IMR-90 (cell line): ENCODE measurements around the gene SPDYC. TPM values are rescaled to one million over a fixed set of nuclear protein-coding genes. Genes with fewer than 3 reads are reported as not detected.

Source experiments
- ATAC-seq: fragments of 200-7000 bp; cut with Tn5 transposase; 2 replicates; pipeline ENCODE4 v1.9.1; 2020; ENCODE audit warnings: low read depth, mild to moderate bottlenecking, moderate library complexity
- BruUV-seq: library from RNA; stranded (reverse); fragments of 400-500 nt; replicated peaks from 2 replicates; lab custom pipeline; 2021; lab: Mats Ljungman, UMichigan
- CTCF ChIA-PET: fragments of 300-600 bp; formaldehyde crosslinking; extraction: SDS; loops from one replicate; lab custom pipeline; 2021; ENCODE audit warnings: antibody characterized with exemption; lab: Yijun Ruan, JAX
- POLR2A ChIA-PET: fragments of 300-600 bp; sonication (Branson Sonifier 250); formaldehyde crosslinking; loops from one replicate; lab custom pipeline; 2022; ENCODE audit warnings: antibody characterized with exemption; ENCODE audit not compliant: unreplicated experiment; lab: Charles Lee
- DNase-seq: peaks from one replicate; pipeline ENCODE4 v3.0.0; 2013
- H2AFZ ChIP-seq: replicated peaks from 2 replicates; pipeline ENCODE3; 2013; ENCODE audit warnings: low read length, mild to moderate bottlenecking; ENCODE audit not compliant: poor library complexity
- H2AK5ac ChIP-seq: 2 replicates; pipeline ENCODE4 v1.6.1; 2013; ENCODE audit warnings: low read depth, low read length, inconsistent platforms
- H2AK9ac ChIP-seq: replicated peaks from 2 replicates; pipeline ENCODE3; 2013; ENCODE audit warnings: mild to moderate bottlenecking, low read depth, low read length, moderate library complexity; ENCODE audit not compliant: poor library complexity
- H2BK120ac ChIP-seq: 2 replicates; pipeline ENCODE4 v1.6.1; 2013; ENCODE audit warnings: low read depth, low read length, inconsistent platforms
- H2BK15ac ChIP-seq: 3 replicates; pipeline ENCODE4 v1.6.1; 2013; ENCODE audit warnings: low read depth, low read length, inconsistent platforms
- H2BK20ac ChIP-seq: 2 replicates; pipeline ENCODE4 v1.6.1; 2013; ENCODE audit warnings: low read depth, mild to moderate bottlenecking, inconsistent platforms, low read length, moderate library complexity
- H2BK5ac ChIP-seq: 2 replicates; pipeline ENCODE4 v1.6.1; 2013; ENCODE audit warnings: mild to moderate bottlenecking, low read depth, low read length, inconsistent platforms; ENCODE audit not compliant: poor library complexity, severe bottlenecking
- H3K14ac ChIP-seq: replicated peaks from 2 replicates; pipeline ENCODE4 v1.6.1; 2013; ENCODE audit warnings: low read depth, low read length, inconsistent platforms
- H3K18ac ChIP-seq: 2 replicates; pipeline ENCODE4 v1.6.1; 2013; ENCODE audit warnings: low read depth, low read length, control low read depth
- H3K23ac ChIP-seq: 2 replicates; pipeline ENCODE4 v1.6.1; 2013; ENCODE audit warnings: low read depth, low read length, inconsistent platforms
- H3K27ac ChIP-seq: 2 replicates; pipeline ENCODE4 v1.5.1; 2013; ENCODE audit warnings: mild to moderate bottlenecking, control low read depth, low read length; ENCODE audit not compliant: insufficient read depth
- H3K27me3 ChIP-seq: 2 replicates; pipeline ENCODE4 v1.6.1; 2013; ENCODE audit warnings: low read length; ENCODE audit not compliant: control insufficient read depth, insufficient read depth
- H3K36me3 ChIP-seq: 2 replicates; pipeline ENCODE4 v1.6.1; 2013; ENCODE audit warnings: low read length, mixed read lengths; ENCODE audit not compliant: control insufficient read depth, insufficient read depth
- H3K4ac ChIP-seq: 2 replicates; pipeline ENCODE4 v1.6.1; 2013; ENCODE audit warnings: low read depth, low read length, inconsistent platforms
- H3K4me1 ChIP-seq: 2 replicates; pipeline ENCODE4 v1.6.1; 2013; ENCODE audit warnings: low read length, mixed read lengths; ENCODE audit not compliant: control insufficient read depth, insufficient read depth
- H3K4me2 ChIP-seq: 2 replicates; pipeline ENCODE4 v1.6.1; 2013; ENCODE audit warnings: low read depth, mild to moderate bottlenecking, control low read depth, low read length, moderate library complexity
- H3K4me3 ChIP-seq: 2 replicates; pipeline ENCODE4 v1.5.1; 2013; ENCODE audit warnings: low read depth, mild to moderate bottlenecking, control low read depth, low read length, moderate library complexity; ENCODE audit not compliant: insufficient read depth
- H3K56ac ChIP-seq: 2 replicates; pipeline ENCODE4 v1.6.1; 2013; ENCODE audit warnings: low read length, inconsistent platforms; ENCODE audit not compliant: insufficient read depth; ENCODE audit errors: extremely low read depth
- H3K79me1 ChIP-seq, 2 experiments: 2 replicates each; pipeline ENCODE4 v1.6.1; 2013; ENCODE audit warnings: low read length in 2 of 2, inconsistent platforms in 1 of 2, low read depth in 1 of 2
- H3K9ac ChIP-seq: 2 replicates; pipeline ENCODE4 v1.6.1; 2013; ENCODE audit warnings: low read depth, low read length, control low read depth
- H3K9me1 ChIP-seq: 2 replicates; pipeline ENCODE4 v1.6.1; 2013; ENCODE audit warnings: low read length, inconsistent platforms; ENCODE audit not compliant: insufficient read depth
- H3K9me3 ChIP-seq: 2 replicates; pipeline ENCODE4 v1.6.1; 2013; ENCODE audit warnings: low read length; ENCODE audit not compliant: control insufficient read depth, insufficient read depth
- H4K20me1 ChIP-seq: 2 replicates; pipeline ENCODE4 v1.6.1; 2013; ENCODE audit warnings: low read length, inconsistent platforms; ENCODE audit not compliant: insufficient read depth
- H4K5ac ChIP-seq: 2 replicates; pipeline ENCODE4 v1.6.1; 2013; ENCODE audit warnings: mild to moderate bottlenecking, low read depth, low read length, control low read depth
- H4K8ac ChIP-seq, 2 experiments: 2 replicates each; pipeline ENCODE4 v1.6.1; 2013; ENCODE audit warnings: low read depth in 2 of 2, low read length in 2 of 2, control low read depth in 1 of 2, inconsistent platforms in 1 of 2
- H4K91ac ChIP-seq: 2 replicates; pipeline ENCODE4 v1.6.1; 2013; ENCODE audit warnings: low read depth, low read length, inconsistent platforms; ENCODE audit not compliant: insufficient read depth
- MAFK ChIP-seq: IDR thresholded peaks from 2 replicates; pipeline ENCODE4 v1.6.1; 2012; ENCODE audit warnings: low read depth, low read length, improper control_type of control experiment
- WGBS, 2 experiments: methylation state at CpG; one replicate each; pipeline versions ENCODE4 v1.1.5 to v1.1.7; 2013; ENCODE audit warnings: missing lambda C conversion rate in 2 of 2; ENCODE audit not compliant: insufficient read length in 1 of 2; ENCODE audit errors: extremely low coverage in 2 of 2; 5-methylcytosine and 5-hydroxymethylcytosine counted together
- dilution Hi-C: fragments of 300-500 bp; cut with HindIII; formaldehyde crosslinking; loops from one replicate; pipeline ENCODE4 v1.14.3; 2018; ENCODE audit warnings: low sequenced_read_pairs; ENCODE audit not compliant: unreplicated experiment
- in situ Hi-C: fragments of 300-500 bp; cut with MboI; formaldehyde crosslinking; loops from 3 replicates; pipeline ENCODE4 v1.14.3; 2019; ENCODE audit warnings: low sequenced_read_pairs, inconsistent platforms, mixed read lengths
- intact Hi-C: fragments of 100-400 bp; cut with micrococcal nuclease; formaldehyde crosslinking; loops from 2 replicates; pipeline ENCODE4 v1.10.0; 2022
- polyA plus RNA-seq, 3 experiments: library from polyadenylated mRNA; depleted of rRNA; stranded (reverse); fragments of >200 nt; gene quantifications; 2 replicates each; pipeline ENCODE4 v1.2.3, GENCODE V29; 2012; ENCODE audit warnings: low replicate concordance in 1 of 3
- total RNA-seq: library from RNA; depleted of rRNA; stranded (reverse); fragments of >200 nt; gene quantifications from 2 replicates; pipeline ENCODE4 v1.2.3, GENCODE V29; 2012

Gene SPDYC
- total and polyA plus RNA-seq, 2 of the 4 experiments (the other 2 are of a cell fraction): not detected

GRCh38 chr11:65187146-65187675, 17.2 kb downstream of the SPDYC start:
- Histone ChIP-seq H4K91ac (no peak overlapping the region), H4K20me1 (peaks cover 9% of the 10 kb centered on the region), H3K9me3 (no peaks in the 10 kb centered on the region), H3K4me3 (no peak overlapping the region), H3K18ac (no peak overlapping the region), H3K23ac (no peak overlapping the region), H3K56ac (no peak overlapping the region), H2BK120ac (no peak overlapping the region), H3K27ac (no peak overlapping the region), H3K14ac (no peak overlapping the region), H4K5ac (no peak overlapping the region), H3K9me1 (0 out of 2 replicates have a peak, but pooled peaks cover 4% of the 10 kb centered on the region), H3K36me3 (peaks cover 62% of the 10 kb centered on the region), H2AFZ (no peak overlapping the region), H3K4me2 (no peak overlapping the region), H3K4ac (no peak overlapping the region), H3K79me1 (peaks cover 33 to 64% of the 10 kb centered on the region in 2 experiments), H2BK15ac (no peak overlapping the region), H3K9ac (no peak overlapping the region), H3K4me1 (peaks cover 8% of the 10 kb centered on the region), H2AK5ac (no peak overlapping the region), H2BK20ac (no peak overlapping the region), H2AK9ac (no peak overlapping the region), H2BK5ac (no peak overlapping the region), H3K27me3 (no peaks in the 10 kb centered on the region), H4K8ac (no peak overlapping the region)
- WGBS, 2 experiments: 100% methylated on average over 2 of the region's 6 CpGs; no CpG with 5 or more reads in 1 of the 2 experiments
- ChIA-PET CTCF (no interaction called here), POLR2A (no interaction called here)
- dilution Hi-C loops: no loop called here
- DNase-seq (no peak), ATAC-seq (no peak)
- TF ChIP-seq MAFK: no peak
- BruUV-seq: no TSS peak
- intact Hi-C loops: no loop called here
- in situ Hi-C loops: no loop called here
